Adrenal gland (tissue), 5 donors: Measurements from ENCODE around the gene SPDL1.

Source experiments
- CTCF ChIP-seq, 6 experiments: fragments of 450-650 bp in 4 of 6; fragments of 200-600 bp in 2 of 6; sonication (generic) in 1 of 6; IDR thresholded peaks; 1 replicate in 5 of 6; 2 replicates in 1 of 6; pipeline versions ENCODE4 v1.5.1 to v1.8.0; 2016 to 2021; ENCODE audit warnings: antibody characterized with exemption in 6 of 6, mild to moderate bottlenecking in 2 of 6, moderate library complexity in 1 of 6
- POLR2A ChIP-seq, 2 donors: fragments of 450-650 bp; IDR thresholded peaks; one replicate each; pipeline ENCODE4 v1.6.1; 2017; ENCODE audit warnings: antibody characterized with exemption in 2 of 2, mild to moderate bottlenecking in 2 of 2, moderate library complexity in 1 of 2
- donor health status: DM: no; HTN: no; CAD: no.

- TF ChIP-seq CTCF (IDR thresholded peaks at IDR 0.05) (no peak), POLR2A (IDR thresholded peaks at IDR 0.05) (no peak)
These were observed 68.0 kb downstream of the SPDL1 start for GRCh38 chr5:169651526-169651925.
